GM20000 (cell line): ENCODE results near the gene ADCY3.

Experiments
- DNase-seq: peaks from one replicate; pipeline ENCODE4 v3.0.0; 2012; ENCODE audit warnings: low spot score
- TF ChIP-seq, protein P1 (sequence below): IDR thresholded peaks from 2 replicates; pipeline ENCODE4 v1.5.1; 2012; ENCODE audit warnings: mild to moderate bottlenecking, control low read depth; ENCODE audit errors: extremely low read depth, missing control alignments

The ADCY3 gene

GRCh38 chr2:24920809-24921441 is 888 bp upstream of the ADCY3 start:
- TF ChIP-seq, protein P1, sequence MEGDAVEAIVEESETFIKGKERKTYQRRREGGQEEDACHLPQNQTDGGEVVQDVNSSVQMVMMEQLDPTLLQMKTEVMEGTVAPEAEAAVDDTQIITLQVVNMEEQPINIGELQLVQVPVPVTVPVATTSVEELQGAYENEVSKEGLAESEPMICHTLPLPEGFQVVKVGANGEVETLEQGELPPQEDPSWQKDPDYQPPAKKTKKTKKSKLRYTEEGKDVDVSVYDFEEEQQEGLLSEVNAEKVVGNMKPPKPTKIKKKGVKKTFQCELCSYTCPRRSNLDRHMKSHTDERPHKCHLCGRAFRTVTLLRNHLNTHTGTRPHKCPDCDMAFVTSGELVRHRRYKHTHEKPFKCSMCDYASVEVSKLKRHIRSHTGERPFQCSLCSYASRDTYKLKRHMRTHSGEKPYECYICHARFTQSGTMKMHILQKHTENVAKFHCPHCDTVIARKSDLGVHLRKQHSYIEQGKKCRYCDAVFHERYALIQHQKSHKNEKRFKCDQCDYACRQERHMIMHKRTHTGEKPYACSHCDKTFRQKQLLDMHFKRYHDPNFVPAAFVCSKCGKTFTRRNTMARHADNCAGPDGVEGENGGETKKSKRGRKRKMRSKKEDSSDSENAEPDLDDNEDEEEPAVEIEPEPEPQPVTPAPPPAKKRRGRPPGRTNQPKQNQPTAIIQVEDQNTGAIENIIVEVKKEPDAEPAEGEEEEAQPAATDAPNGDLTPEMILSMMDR = peak; percentile 8
- peak; percentile 49 for DNase-seq

DNA sequence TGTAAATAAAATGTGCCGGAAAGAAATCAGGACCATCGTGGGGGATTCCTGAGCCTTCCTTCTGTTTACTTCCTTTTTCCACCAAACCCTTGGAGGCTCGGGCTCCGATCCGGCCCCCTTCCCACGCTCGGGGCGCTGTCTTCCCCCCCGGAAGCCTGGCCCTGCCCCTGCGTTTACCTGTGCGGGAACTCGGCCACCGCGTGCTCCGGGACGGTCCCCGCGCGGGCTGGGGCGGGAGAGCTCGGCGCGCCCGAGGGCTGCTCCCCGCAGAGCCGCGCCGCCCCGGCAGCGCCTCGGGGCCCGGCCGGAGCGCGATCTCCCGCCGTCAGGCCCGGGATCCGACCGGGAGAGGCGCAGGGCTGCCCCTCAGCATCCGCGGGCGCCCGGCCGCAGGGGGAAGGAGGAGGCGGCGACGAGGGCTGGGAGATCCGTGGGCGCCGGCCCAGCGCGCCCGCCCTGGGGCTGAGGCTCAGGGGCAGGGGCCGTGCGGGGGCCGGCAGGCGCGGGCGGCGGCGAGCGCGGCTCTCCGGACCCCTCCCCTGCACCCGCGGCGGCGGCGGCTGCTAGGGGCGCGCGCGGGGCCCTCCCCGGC is 435 bp downstream of the ADCY3 start:
- no peak for DNase-seq
- TF ChIP-seq, protein P1 = no peak

GRCh38 chr2:24919037-24919505 is 966 bp downstream of the ADCY3 start:
- TF ChIP-seq, protein P1 = no peak
- peak; percentile 75 for DNase-seq

- TF ChIP-seq, protein P1 = no peak
- no peak for DNase-seq
Observed at GRCh38 chr2:24918326-24919036, 1.6 kb downstream of the ADCY3 start.

- no peak for DNase-seq
- TF ChIP-seq, protein P1 = no peak
Observed at GRCh38 chr2:24917731-24918325, 2.2 kb downstream of the ADCY3 start.

- TF ChIP-seq, protein P1 = no peak
- peak; percentile 70 for DNase-seq
Observed at GRCh38 chr2:24917086-24917485, 3.0 kb downstream of the ADCY3 start.

DNA sequence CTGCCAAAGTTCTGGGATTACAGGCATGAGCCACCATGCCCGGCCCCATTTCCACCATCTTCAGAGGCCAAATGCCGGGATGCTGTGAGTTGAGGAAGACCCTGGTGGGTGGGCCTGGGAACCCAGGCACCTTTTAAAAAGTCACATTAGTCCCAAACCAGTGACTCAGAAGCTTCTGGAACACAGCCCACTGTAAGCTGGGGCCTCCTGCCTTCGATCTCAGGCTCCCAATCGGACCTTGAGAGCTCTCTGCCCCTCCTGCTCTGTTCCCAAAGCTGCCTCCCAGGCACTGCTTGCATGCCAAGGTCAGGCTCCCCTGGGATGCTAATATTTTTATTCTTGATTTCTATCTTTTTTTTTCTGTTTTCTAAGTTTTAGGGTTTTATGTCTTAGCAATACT is 4.2 kb downstream of the ADCY3 start:
- DNase-seq = no peak
- TF ChIP-seq, protein P1 = no peak
